ENCODE data around the gene EVX1. TPM values are rescaled to one million over a fixed set of nuclear protein-coding genes. Genes with fewer than 3 reads are reported as not detected.

EVX1 gene
- total RNA-seq, 4 donors from 2014 or later = not detected

GRCh38 chr7:27229448-27229847, 13.2 kb upstream of the EVX1 start:
- H3K27me3 ChIP-seq = peaks cover 24% of the 10 kb centered on the region
- no peak overlapping the region for H3K27ac ChIP-seq
- WGBS, 2 donors = 82 to 84% methylated on average over 4 of the region's 4 CpGs
- no peak overlapping the region for H3K4me3 ChIP-seq (replicated peaks in 1 of 3)
- H3K4me1 ChIP-seq = no peaks in the 10 kb centered on the region
- intact Hi-C loops (cut with DNase I) = no loop called here
- no peaks in the 10 kb centered on the region for H3K36me3 ChIP-seq
- no peak for DNase-seq
- no peak for TF ChIP-seq POLR2A (IDR thresholded peaks at IDR 0.05)
- TF ChIP-seq, protein P1, sequence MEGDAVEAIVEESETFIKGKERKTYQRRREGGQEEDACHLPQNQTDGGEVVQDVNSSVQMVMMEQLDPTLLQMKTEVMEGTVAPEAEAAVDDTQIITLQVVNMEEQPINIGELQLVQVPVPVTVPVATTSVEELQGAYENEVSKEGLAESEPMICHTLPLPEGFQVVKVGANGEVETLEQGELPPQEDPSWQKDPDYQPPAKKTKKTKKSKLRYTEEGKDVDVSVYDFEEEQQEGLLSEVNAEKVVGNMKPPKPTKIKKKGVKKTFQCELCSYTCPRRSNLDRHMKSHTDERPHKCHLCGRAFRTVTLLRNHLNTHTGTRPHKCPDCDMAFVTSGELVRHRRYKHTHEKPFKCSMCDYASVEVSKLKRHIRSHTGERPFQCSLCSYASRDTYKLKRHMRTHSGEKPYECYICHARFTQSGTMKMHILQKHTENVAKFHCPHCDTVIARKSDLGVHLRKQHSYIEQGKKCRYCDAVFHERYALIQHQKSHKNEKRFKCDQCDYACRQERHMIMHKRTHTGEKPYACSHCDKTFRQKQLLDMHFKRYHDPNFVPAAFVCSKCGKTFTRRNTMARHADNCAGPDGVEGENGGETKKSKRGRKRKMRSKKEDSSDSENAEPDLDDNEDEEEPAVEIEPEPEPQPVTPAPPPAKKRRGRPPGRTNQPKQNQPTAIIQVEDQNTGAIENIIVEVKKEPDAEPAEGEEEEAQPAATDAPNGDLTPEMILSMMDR (IDR thresholded peaks at IDR 0.05) = no peak
- H3K9me3 ChIP-seq = no peaks in the 10 kb centered on the region

DNA sequence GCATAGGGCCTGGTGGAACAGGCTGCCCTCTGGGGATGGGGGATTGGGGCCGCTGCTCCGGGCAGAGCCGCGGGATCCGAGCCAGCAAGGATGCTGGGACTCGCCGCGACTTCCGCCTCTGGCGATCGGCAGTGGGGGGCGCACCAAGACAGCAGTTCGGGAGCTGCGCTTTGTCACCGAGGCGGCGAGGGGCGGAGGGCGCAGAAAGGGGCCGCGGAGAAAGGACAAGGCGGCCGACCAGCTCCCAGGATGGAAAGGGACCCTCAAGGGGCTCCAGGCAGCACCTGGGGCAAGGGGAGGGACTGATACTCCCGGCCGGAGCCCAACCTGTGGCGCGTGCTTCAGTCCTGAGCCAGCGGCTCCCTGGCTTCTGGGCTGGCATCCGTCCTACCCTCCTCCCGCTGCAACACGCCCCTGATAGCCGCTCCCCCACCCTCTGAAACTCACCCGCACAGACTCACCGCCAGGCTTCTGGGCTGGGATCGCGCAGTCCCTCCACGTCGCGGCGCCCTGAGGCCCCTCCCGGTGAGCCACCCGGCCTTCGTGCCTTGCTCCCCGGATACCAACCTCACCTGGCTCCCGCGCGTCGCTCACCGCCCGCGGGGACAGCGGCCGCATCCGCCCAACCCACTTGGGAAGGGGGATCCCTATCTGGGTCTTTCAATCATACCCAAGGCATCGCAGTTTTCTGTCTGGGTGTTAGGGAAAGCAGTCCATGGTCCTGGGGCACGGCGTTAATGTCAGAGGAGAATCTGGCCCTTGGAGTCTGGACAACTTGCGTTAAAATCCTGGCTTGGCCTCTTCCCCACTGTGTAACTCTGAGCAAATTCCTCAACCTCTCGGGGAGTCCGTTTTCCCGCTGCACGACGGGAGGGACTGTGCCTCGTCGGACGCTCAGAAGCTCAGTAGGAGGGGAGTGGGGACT, 7.0 kb upstream of the EVX1 start:
- intact Hi-C loops (cut with DNase I) = no loop called here
- peaks cover 12 to 16% of the 10 kb centered on the region in 2 donors for H3K4me1 ChIP-seq

DNA sequence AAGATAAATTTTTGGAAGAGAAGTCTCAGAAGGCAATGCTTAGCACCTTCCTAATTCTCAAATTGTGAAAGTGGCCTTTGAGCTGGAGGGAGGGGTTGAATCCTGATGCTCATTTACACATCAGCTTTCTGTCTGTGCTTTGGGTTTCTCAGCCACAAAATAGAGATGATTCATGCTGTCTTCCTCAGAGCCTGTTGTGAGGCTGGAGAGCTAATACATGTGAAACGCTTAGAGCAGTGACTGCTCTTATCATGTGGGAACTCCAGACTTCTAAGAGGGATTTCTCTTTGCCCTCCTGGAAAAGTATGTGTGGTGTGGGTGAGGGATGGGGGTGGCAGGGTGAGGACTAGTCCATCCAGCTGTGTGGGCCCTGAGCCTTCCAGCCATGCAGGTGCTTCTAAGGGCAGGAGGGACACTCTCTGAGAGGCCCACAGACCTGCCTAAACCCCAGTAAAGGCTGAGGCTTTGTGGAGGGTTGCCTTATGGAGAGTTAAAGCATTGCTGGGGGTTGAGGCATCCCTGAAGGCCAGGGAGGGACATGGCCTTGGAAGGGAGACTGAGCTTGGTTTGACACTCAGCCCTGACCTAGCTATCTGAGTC, 4.8 kb upstream of the EVX1 start:
- no peak for DNase-seq
- H3K27me3 ChIP-seq = peaks cover 49% of the 10 kb centered on the region
- no peaks in the 10 kb centered on the region for H3K9me3 ChIP-seq
- 93 to 100% methylated on average over 1 of the region's 1 CpG for WGBS, 2 donors
- no peak overlapping the region for H3K4me3 ChIP-seq (replicated peaks in 1 of 3)
- H3K27ac ChIP-seq = no peak overlapping the region
- H3K36me3 ChIP-seq = no peaks in the 10 kb centered on the region
- intact Hi-C loops (cut with DNase I) = no loop called here
- peaks cover 18 to 19% of the 10 kb centered on the region in 2 donors for H3K4me1 ChIP-seq
- TF ChIP-seq POLR2A (IDR thresholded peaks at IDR 0.05) = no peak
- TF ChIP-seq, protein P1 (IDR thresholded peaks at IDR 0.05) = no peak

More for the DNA sequence above, 7.0 kb upstream of the EVX1 start:
- no peaks in the 10 kb centered on the region for H3K36me3 ChIP-seq
- peak overlapping the region in 2 of 3 donors; percentile 3 to 24 for H3K4me3 ChIP-seq (replicated peaks in 1 of 3)
- peaks cover 28% of the 10 kb centered on the region for H3K27me3 ChIP-seq
- H3K9me3 ChIP-seq = no peaks in the 10 kb centered on the region
- DNase-seq = peak in 1 of 2 donors; percentile 21
- WGBS, 2 donors = 9 to 13% methylated on average over 16 to 19 of the region's 66 CpGs
- no peak overlapping the region for H3K27ac ChIP-seq
- TF ChIP-seq, protein P1 (IDR thresholded peaks at IDR 0.05) = peak in 3 of 6 experiments; percentile 16 to 36 (median 17)
- TF ChIP-seq POLR2A (IDR thresholded peaks at IDR 0.05) = no peak

- H3K27ac ChIP-seq = no peak overlapping the region
- no peaks in the 10 kb centered on the region for H3K9me3 ChIP-seq
- H3K4me1 ChIP-seq = peaks cover 26 to 28% of the 10 kb centered on the region in 2 donors
- no peak for DNase-seq
- peaks cover 56% of the 10 kb centered on the region for H3K27me3 ChIP-seq
- intact Hi-C loops (cut with DNase I) = no loop called here
- TF ChIP-seq POLR2A (IDR thresholded peaks at IDR 0.05) = no peak
- TF ChIP-seq, protein P1 (IDR thresholded peaks at IDR 0.05) = no peak
- no peaks in the 10 kb centered on the region for H3K36me3 ChIP-seq
- WGBS, 2 donors = 45 to 46% methylated on average over 15 of the region's 15 CpGs
- H3K4me3 ChIP-seq (replicated peaks in 1 of 3) = no peak overlapping the region
Observed at GRCh38 chr7:27238979-27239386, 3.6 kb upstream of the EVX1 start.

Data from thyroid gland (tissue), 4 donors.